ENCODE results near the gene SERTAD2. TPM values are rescaled to one million over a fixed set of nuclear protein-coding genes. Genes with fewer than 3 reads are reported as not detected.

The SERTAD2 gene
- total RNA-seq, 2 donors from 2014 or later = 14.6 to 18.5 TPM

DNA sequence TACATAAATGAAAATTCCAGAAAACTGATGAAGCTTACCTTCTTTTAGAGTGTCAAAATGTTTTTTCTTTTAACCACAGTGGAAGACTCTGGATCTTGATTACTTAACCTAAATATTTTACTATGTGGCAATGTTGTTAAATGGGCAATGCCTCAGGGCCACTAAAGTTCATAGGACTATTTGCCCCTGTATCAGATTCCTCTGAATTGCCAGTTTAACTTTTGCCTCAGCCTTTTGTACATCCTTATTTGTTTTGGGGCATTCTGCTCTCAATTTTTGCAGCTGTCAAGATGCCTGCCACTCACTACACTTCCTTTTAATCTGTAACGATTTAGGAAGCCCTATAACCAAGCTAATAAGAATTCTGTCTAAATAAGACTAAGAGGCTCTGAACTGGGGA, 31.7 kb upstream of the SERTAD2 start:
- Mint-ChIP-seq H3K27me3 (ENCODE audit: low read depth) (no peaks in the 10 kb centered on the region), H3K36me3 (ENCODE audit: insufficient read depth in 2 of 2) (no peaks in the 10 kb centered on the region), H3K27ac (no peak overlapping the region), H3K9me3 (no peaks in the 10 kb centered on the region), H3K4me1 (ENCODE audit: low read depth) (peaks cover 6% of the 10 kb centered on the region), H3K4me3 (no peak overlapping the region)
- DNase-seq = no peak
- no peak for ATAC-seq (replicated peaks in 1 of 2)

DNA sequence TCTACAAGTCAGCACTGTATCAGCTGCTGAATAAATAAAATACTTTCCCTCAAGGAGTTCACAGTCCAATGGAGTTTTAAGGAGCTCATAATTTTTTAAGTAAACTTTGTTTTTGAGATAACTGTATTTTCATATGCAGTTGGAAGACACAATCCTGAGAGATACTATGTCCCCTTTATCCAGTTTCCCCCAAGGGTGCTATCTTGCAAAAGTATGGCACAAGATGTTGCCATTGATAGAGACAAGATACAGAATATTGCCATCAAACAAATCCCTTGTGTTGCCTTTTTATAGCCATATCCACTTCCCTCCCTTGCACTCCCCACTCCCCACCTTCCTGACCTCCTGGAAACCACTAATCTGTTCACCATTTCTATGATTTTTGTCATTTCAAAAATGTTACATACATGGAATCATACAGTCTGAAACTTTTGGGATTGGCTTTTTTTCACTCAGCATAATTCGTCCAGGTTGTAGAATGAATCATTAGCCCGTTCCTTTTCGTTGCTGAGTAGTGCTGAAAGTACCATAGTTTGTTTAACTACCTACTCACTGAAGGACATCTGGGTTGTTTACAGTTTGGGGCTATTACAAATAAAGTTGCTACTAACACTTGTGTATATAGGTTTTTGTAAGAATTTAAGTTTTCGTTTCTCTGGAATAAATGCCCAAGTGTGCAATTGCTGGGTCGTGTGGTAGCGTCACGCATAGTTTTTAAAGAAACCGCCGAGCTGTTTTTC, 30.2 kb upstream of the SERTAD2 start:
- no peak overlapping the region for H3K4me3 Mint-ChIP-seq
- H3K9me3 Mint-ChIP-seq = no peaks in the 10 kb centered on the region
- no peak for ATAC-seq (replicated peaks in 1 of 2)
- no peaks in the 10 kb centered on the region for H3K36me3 Mint-ChIP-seq (ENCODE audit: insufficient read depth in 2 of 2)
- peaks cover 19% of the 10 kb centered on the region for H3K4me1 Mint-ChIP-seq (ENCODE audit: low read depth)
- H3K27ac Mint-ChIP-seq = no peak overlapping the region
- no peaks in the 10 kb centered on the region for H3K27me3 Mint-ChIP-seq (ENCODE audit: low read depth)
- DNase-seq = no peak

DNA sequence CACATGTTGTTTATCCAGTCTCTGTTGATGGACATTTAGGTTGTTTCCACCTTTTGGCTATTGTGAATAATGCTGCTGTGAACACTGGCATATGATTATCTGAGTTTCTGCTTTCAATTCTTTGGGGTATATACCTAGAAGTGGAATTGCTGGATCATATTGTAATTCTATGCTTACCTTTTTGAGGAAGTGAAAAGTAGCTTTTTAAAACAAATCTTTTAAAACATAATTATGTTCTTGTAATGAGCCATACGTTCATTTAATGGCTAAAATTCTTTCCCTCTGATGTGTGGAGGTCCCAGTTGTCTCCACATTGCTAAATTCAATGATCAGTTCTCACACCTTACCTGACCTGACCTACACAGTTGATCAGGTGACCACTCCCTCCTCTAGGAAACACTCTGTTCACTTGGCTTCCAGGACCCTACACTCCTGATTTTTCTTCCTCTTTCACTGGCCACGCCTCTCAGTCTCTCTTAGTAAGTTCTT, 27.8 kb upstream of the SERTAD2 start:
- no peak for ATAC-seq (replicated peaks in 1 of 2)

DNA sequence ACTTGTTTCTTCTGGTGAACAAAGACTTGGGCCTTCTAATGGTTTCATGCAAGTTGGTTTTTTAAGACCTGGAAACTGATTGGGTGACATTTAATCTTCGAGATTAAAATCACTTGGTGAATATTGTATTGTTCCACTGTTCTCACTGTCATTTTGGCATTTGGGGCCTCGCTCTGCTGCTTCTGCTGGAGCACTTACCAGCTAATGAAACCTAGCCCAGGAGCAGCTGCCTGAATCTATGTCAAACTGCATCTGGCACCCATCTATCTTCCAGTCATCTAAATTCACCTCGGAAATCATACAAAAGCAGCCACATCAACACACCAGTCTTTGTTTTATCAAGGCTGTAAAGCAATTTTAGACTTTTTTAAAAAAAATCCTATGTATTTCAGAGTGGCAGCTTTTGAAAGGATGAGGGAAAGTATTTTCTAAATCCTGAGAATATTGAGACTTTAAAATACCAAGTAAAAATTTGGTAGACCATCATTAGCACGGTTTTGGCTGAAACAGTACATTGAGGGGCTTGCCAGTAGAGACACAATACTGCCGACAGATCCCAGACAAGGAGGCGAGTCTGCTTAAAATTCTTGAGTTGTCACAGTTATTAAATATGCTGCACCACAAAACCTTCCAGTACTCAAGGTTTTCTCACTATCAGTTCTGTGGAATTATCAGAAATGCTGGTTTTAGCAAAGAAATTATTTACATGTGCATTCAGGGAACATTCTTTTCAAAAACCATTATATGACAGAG, 26.1 kb upstream of the SERTAD2 start:
- Mint-ChIP-seq H3K4me3 (peak overlapping the region in 1 of 2 donors; percentile 47), H3K4me1 (ENCODE audit: low read depth) (peaks cover 45% of the 10 kb centered on the region), H3K9me3 (no peaks in the 10 kb centered on the region), H3K27ac (no peak overlapping the region), H3K36me3 (ENCODE audit: insufficient read depth in 2 of 2) (peaks cover 0 to 1% of the 10 kb centered on the region in 2 donors), H3K27me3 (ENCODE audit: low read depth) (no peaks in the 10 kb centered on the region)
- DNase-seq = no peak
- no peak for ATAC-seq (replicated peaks in 1 of 2)

More for the DNA sequence above, 27.8 kb upstream of the SERTAD2 start:
- peaks cover 32% of the 10 kb centered on the region for H3K4me1 Mint-ChIP-seq (ENCODE audit: low read depth)
- DNase-seq = no peak
- no peak overlapping the region for H3K27ac Mint-ChIP-seq
- no peak overlapping the region for H3K4me3 Mint-ChIP-seq
- H3K36me3 Mint-ChIP-seq (ENCODE audit: insufficient read depth in 2 of 2) = peaks cover 0 to 1% of the 10 kb centered on the region in 2 donors
- H3K9me3 Mint-ChIP-seq = no peaks in the 10 kb centered on the region
- H3K27me3 Mint-ChIP-seq (ENCODE audit: low read depth) = no peaks in the 10 kb centered on the region

DNA sequence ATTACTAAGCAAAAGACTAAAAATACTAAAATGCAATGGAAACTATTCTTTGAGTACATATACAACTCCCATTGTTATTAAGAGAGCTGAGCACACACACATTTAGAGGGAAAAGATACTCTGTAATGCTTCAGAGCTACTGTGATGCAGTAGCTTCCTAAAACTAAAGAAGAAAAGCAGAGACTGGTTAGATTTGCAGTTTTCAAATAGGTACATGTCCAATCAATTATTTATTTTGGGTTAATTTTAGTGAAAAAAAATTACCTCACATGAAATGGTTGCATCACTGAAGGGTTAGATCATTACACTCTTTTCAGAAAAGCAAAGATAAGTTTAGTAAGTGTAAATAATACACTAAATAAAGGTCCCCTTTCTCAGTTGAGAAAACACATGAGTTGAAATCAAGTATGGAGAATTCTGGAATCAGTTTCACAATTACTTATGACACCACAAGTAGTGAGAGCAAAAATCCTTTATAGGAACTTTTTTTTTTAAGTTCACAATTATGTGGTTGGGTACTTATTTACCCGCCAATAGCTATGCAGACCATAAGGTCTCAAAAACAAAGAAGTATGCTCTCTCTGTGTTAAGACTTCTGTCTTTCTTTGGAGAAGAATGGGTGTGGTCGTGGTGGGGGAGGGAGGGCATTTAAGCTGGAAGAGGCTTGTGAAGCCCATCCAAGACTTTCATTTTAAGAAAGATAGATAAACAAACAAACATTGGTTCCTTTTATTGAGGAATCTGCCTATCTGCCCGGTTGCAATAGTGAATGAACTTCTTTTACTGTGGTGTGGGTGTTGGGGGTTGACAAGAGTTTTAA, 25.3 kb upstream of the SERTAD2 start:
- ATAC-seq (replicated peaks in 1 of 2) = no peak

DNA sequence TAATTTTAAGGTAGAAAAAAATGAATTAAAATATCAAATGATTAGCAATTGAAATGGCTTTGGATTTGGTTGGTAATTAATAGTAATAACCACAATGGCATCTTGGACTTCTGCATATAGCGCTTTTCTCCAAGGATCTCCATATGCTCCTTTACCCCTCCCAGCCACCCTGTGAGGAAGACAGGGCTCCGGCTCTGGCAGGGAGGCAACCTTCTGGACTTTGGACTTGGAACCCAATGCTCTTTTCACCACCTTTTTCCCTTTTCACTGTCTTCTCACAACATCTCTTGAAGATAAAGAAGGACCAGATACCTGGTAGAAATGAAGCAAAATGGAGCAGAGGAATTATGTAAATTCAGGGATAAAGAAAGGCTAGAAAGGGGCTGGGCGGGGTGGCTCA, 23.8 kb upstream of the SERTAD2 start:
- Mint-ChIP-seq H3K27me3 (ENCODE audit: low read depth) (no peaks in the 10 kb centered on the region), H3K4me3 (no peak overlapping the region), H3K36me3 (ENCODE audit: insufficient read depth in 2 of 2) (peaks cover 0 to 1% of the 10 kb centered on the region in 2 donors), H3K9me3 (no peaks in the 10 kb centered on the region), H3K4me1 (ENCODE audit: low read depth) (peaks cover 55% of the 10 kb centered on the region), H3K27ac (no peak overlapping the region)
- ATAC-seq (replicated peaks in 1 of 2) = no peak
- no peak for DNase-seq

More for the DNA sequence above, 25.3 kb upstream of the SERTAD2 start:
- peaks cover 50% of the 10 kb centered on the region for H3K4me1 Mint-ChIP-seq (ENCODE audit: low read depth)
- H3K4me3 Mint-ChIP-seq = peak overlapping the region; percentile 42 to 50
- H3K36me3 Mint-ChIP-seq (ENCODE audit: insufficient read depth in 2 of 2) = peaks cover 0 to 1% of the 10 kb centered on the region in 2 donors
- peak overlapping the region; percentile 77 for H3K27ac Mint-ChIP-seq
- DNase-seq = no peak
- no peaks in the 10 kb centered on the region for H3K9me3 Mint-ChIP-seq
- H3K27me3 Mint-ChIP-seq (ENCODE audit: low read depth) = no peaks in the 10 kb centered on the region

DNA sequence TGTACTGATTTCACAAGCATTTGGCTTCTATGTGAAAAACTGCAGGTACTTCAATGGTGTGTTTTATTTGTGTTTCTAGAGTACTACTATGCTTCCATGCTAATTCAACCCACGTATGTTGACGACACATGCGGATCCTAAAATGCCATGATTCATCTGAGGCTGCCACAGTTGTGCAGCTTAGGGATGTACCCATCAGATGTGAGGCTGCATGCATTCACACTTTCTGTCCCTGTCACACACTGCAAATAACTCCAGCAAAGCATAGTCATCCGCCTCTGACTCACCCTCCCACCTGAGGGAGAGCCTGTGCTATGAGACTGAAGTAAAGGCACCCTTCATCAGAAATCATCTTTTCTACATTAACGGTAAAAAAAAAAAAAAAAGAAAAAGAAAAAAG, 22.1 kb upstream of the SERTAD2 start:
- Mint-ChIP-seq H3K4me3 (no peak overlapping the region), H3K9me3 (no peaks in the 10 kb centered on the region), H3K27me3 (ENCODE audit: low read depth) (no peaks in the 10 kb centered on the region), H3K4me1 (ENCODE audit: low read depth) (peaks cover 61% of the 10 kb centered on the region), H3K27ac (no peak overlapping the region), H3K36me3 (ENCODE audit: insufficient read depth in 2 of 2) (peaks cover 0 to 1% of the 10 kb centered on the region in 2 donors)
- ATAC-seq (replicated peaks in 1 of 2) (peak; percentile 100), DNase-seq (peak; percentile 73 to 87)

DNA sequence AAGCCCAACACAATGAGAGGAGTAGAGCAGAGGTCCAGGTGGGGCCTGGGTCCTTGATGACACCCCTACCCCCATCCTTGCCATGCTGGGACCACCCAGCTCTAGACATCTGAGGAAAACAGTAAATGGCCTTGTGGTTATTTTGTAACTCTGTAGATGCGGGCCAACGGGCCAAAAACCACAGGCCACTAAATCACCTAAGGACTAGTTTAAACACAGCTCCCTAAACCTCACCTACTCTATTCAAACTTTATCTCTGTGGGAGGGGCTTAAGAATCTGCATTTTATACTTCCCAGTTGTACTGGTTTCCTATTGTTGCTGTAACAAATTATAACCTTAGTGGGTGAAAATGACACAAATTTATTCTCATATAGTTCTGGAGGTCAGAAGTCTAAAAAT, 19.0 kb upstream of the SERTAD2 start:
- Mint-ChIP-seq H3K27ac (no peak overlapping the region), H3K36me3 (ENCODE audit: insufficient read depth in 2 of 2) (peaks cover 0 to 1% of the 10 kb centered on the region in 2 donors), H3K9me3 (no peaks in the 10 kb centered on the region), H3K27me3 (ENCODE audit: low read depth) (no peaks in the 10 kb centered on the region), H3K4me1 (ENCODE audit: low read depth) (peaks cover 47% of the 10 kb centered on the region), H3K4me3 (no peak overlapping the region)
- ATAC-seq (replicated peaks in 1 of 2) (no peak), DNase-seq (no peak)

DNA sequence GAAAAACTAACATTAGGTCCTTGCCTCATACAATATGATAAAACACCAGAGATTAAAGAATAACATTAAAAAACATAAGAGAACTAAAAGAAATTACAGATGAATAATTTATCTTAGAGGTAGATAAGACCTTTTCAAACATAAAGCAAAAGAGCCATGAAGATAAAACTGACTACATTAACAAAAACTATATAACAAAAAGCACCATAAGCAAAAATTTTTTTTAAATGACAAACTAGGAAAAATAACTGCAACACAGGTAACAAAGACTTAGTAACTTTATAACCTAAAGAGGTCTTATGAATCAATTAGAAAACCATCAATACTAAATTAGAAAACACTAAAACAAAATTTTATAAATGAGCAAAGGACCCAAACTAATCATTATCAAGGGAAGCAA, 16.3 kb upstream of the SERTAD2 start:
- DNase-seq = no peak
- Mint-ChIP-seq H3K9me3 (no peaks in the 10 kb centered on the region), H3K36me3 (ENCODE audit: insufficient read depth in 2 of 2) (no peaks in the 10 kb centered on the region), H3K27me3 (ENCODE audit: low read depth) (no peaks in the 10 kb centered on the region), H3K4me3 (no peak overlapping the region), H3K27ac (no peak overlapping the region), H3K4me1 (ENCODE audit: low read depth) (peaks cover 46% of the 10 kb centered on the region)
- ATAC-seq (replicated peaks in 1 of 2) = no peak

DNA sequence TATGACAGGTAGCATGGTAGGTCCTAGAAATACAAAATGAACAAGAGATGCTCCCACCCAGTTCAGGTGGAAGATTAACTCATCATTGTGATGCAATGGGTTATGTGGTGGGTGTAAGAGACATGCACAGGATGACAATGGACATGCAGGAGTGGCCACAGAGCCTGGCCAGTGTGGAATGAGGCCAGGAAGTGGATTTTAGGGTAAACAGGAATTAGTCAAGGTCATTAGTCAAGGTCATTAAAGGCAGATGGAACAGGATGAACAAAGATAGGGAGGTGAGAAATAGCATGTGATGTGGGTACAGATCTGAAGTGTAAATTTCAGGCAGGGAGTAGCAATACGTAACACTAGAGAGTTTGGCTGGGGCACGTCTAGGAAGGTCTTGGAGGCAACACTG, 15.6 kb upstream of the SERTAD2 start:
- ATAC-seq (replicated peaks in 1 of 2) (peak in 1 of 2 donors; percentile 36), DNase-seq (no peak)
- Mint-ChIP-seq H3K27ac (no peak overlapping the region), H3K4me1 (ENCODE audit: low read depth) (peaks cover 42% of the 10 kb centered on the region), H3K9me3 (no peaks in the 10 kb centered on the region), H3K4me3 (no peak overlapping the region), H3K27me3 (ENCODE audit: low read depth) (no peaks in the 10 kb centered on the region), H3K36me3 (ENCODE audit: insufficient read depth in 2 of 2) (no peaks in the 10 kb centered on the region)

DNA sequence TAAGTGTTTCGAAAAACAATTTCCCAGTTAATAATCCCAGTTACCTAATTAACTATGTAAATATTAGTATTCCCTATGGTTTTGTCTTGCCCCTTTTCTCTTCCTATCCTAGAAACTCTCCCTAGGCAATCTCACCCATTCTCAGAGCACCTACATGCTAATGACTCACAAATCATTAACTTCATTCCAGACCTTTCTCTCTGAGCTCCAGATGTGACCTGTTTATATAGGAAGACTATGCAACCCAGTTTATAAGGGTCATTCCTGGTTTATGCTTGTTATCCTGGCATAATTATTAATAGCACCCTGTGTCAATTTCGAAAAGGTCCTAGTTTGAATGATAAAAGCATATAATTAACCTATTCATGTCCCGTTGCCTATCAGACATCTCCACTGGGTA, 14.8 kb upstream of the SERTAD2 start:
- H3K36me3 Mint-ChIP-seq (ENCODE audit: insufficient read depth in 2 of 2) = no peaks in the 10 kb centered on the region
- H3K27me3 Mint-ChIP-seq (ENCODE audit: low read depth) = no peaks in the 10 kb centered on the region
- DNase-seq (no peak), ATAC-seq (replicated peaks in 1 of 2) (no peak)
- H3K27ac Mint-ChIP-seq = no peak overlapping the region
- no peaks in the 10 kb centered on the region for H3K9me3 Mint-ChIP-seq
- no peak overlapping the region for H3K4me3 Mint-ChIP-seq
- H3K4me1 Mint-ChIP-seq (ENCODE audit: low read depth) = peaks cover 43% of the 10 kb centered on the region

DNA sequence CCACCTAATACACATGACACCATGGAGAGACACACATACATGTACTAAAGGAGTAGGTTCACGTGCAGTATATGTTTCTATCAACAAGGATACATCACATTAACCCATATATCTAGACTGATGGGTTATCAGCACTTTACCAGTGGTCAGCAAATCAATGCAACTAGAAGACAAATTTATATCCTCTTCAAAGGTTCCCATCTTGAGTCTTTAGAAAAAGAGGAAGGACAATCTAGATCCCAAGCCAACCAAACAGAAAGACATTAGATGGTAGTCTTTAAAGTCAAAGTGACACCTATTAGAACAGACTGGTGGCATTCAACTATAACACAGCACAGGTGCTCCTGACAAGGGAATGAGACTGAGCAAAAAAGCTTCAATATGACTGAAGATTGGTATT, 13.8 kb upstream of the SERTAD2 start:
- Mint-ChIP-seq H3K4me3 (peak overlapping the region; percentile 30 to 53), H3K4me1 (ENCODE audit: low read depth) (peaks cover 43% of the 10 kb centered on the region), H3K27me3 (ENCODE audit: low read depth) (no peaks in the 10 kb centered on the region), H3K36me3 (ENCODE audit: insufficient read depth in 2 of 2) (no peaks in the 10 kb centered on the region), H3K27ac (peak overlapping the region; percentile 66), H3K9me3 (no peaks in the 10 kb centered on the region)
- DNase-seq = no peak
- no peak for ATAC-seq (replicated peaks in 1 of 2)

Data from activated T-cell treated with anti-CD3 and anti-CD28 coated beads, Interleukin-2, amount 50 U/mL, for 72 hours (primary cell).